ENCODE data around the gene TIAM2.

DNA sequence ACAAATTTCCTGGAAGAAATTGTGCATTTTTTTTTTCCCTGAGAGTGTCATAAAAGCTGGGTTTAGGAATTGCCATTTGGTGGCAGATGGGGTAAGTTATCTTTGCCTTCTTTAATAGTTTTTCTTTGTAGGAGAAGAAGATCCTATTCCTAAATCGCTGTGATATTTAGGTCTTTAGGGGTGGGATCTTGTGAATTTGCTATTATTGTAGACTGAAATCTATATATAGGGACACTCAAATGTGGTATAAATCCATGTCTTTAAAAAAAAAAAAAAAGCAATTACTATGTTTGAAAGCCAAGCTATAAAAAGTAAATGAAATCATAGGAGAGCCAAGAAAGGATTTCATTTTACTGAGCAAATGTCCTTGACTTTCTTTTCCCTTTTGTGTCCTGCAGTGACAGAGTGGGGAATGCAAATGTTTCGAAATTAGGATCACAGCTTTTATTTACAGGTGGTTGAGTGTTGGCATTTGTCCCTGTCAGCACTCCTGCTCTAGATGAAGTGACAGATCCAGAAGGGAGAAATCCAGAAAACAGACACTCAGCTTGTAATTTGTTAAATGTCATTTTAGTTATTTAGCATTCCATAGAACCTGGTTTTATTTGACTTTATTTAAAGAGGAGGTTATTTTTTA, 29.4 kb downstream of the TIAM2 start:
- TF ChIP-seq EP300 (IDR thresholded peaks at IDR 0.05) (no peak), POLR2A (IDR thresholded peaks at IDR 0.05) (no peak)

Measured in ovary (tissue), 1 donor.